ENCODE results near the gene RPS26. TPM values are rescaled to one million over a fixed set of nuclear protein-coding genes. Genes with fewer than 3 reads are reported as not detected.

Gene RPS26
- total and polyA plus RNA-seq, 9 of the 15 experiments (the other 6 are each of a cell fraction or from before 2014, with no cell fraction given): 70.2 to 1,589 (median 852) TPM

- intact Hi-C loops (cut with micrococcal nuclease): no loop called here
- Histone ChIP-seq H3K9me3 (replicated peaks; ENCODE audit: control insufficient read depth, insufficient read depth, low read depth, low read length) (no peaks in the 10 kb centered on the region), H3K4me2 (ENCODE audit: insufficient read depth, low read length) (no peak overlapping the region), H3K9me1 (ENCODE audit: control insufficient read depth, insufficient read depth, low read length) (no peaks in the 10 kb centered on the region), H3K4me1 (replicated peaks in 1 of 2; ENCODE audit: control insufficient read depth in 2 of 2, insufficient read depth in 2 of 2, low read length in 2 of 2) (peaks cover 30 to 40% of the 10 kb centered on the region in 2 experiments), H3K79me2 (ENCODE audit: control insufficient read depth, insufficient read depth, low read length) (no peaks in the 10 kb centered on the region), H3K27ac (ENCODE audit: extremely low read depth, low read depth, low read length) (no peak overlapping the region), H3K9ac (ENCODE audit: insufficient read depth in 1 of 2, low read depth in 2 of 2, low read length in 2 of 2) (no peak overlapping the region), H4K20me1 (replicated peaks; ENCODE audit: control insufficient read depth, insufficient read depth, low read length) (no peaks in the 10 kb centered on the region), H3K36me3 (ENCODE audit: control insufficient read depth, insufficient read depth, low read length) (no peaks in the 10 kb centered on the region), H2AFZ (ENCODE audit: low read depth, low read length) (no peak overlapping the region; the same call in 1 of the 2 replicates), H3K4me3 (no peak overlapping the region), H3K27me3 (ENCODE audit: control insufficient read depth in 2 of 2, insufficient read depth in 2 of 2, low read length in 2 of 2) (no peaks in the 10 kb centered on the region)
- FAIRE-seq: no peak
- ChIA-PET CTCF (ENCODE audit: low intra/inter-chr PET ratio) (no interaction called here), POLR2A (no interaction called here)
- in situ Hi-C loops (cut with MboI): no loop called here
- no peak for ATAC-seq
- 100% methylated on average over 1 of the region's 1 CpG for WGBS (ENCODE audit: insufficient coverage, low coverage, missing lambda C conversion rate)
- peak in 1 of 4 experiments; percentile 4 for DNase-seq (ENCODE audit: extremely low read depth in 1 of 4, low spot score in 3 of 4)
- BruUV-seq (replicated peaks): no TSS peak
- TF ChIP-seq ARHGAP35 (IDR thresholded peaks at IDR 0.05; ENCODE audit: partially characterized antibody) (no peak), ESRRA (IDR thresholded peaks at IDR 0.05; ENCODE audit: borderline replicate concordance, low read depth) (peak; percentile 93)
Observed at GRCh38 chr12:56078427-56078826, 36.7 kb downstream of the RPS26 start.

DNA sequence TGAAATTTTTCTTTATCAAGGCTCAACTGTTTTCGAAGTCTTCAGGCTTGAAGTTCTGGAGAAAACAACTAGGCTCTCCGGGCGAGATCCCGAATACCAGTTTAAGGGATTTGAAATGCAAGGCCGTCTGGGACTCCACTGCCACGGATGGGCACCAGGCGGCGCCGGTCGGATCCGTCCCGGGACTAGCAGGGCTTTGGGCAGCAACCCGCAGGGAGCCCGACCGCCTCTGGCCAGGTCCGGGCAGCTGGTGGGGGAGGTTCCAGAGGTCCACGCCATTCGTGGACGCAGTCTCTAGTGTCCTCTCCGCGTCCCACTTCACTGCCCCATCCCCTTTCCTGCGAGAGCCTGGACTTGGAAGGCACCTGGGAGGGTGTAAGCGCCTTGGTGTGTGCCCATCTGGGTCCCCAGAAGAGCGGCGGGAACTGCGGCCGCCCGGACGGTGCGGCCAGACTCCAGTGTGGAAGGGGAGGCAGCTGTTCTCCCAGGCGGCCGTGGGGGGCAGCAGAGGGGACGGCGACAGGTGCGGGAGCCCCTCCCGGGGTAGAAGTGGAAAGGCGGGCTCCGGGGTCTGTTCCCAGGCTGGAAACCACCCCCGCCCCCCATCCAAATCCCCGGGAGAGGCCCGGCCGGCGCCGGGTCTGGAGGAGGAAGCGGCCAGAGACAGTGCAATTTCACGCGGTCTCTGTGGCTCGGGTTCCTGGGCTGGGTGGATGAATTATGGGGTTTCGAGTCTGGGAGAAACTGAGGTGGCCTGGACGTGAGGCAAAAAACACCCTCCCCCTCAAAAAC, 37.4 kb downstream of the RPS26 start:
- Histone ChIP-seq H3K27ac (ENCODE audit: extremely low read depth, low read depth, low read length) (no peak overlapping the region), H3K9me1 (ENCODE audit: control insufficient read depth, insufficient read depth, low read length) (no peaks in the 10 kb centered on the region)
- in situ Hi-C loops (cut with MboI): no loop called here
- TF ChIP-seq ZNF57 (CRISPR knock-in tag; IDR thresholded peaks at IDR 0.05): no peak
- TF ChIP-seq BACH1 (tag; IDR thresholded peaks at IDR 0.05): no peak
- no peak for TF ChIP-seq ZNF212 (CRISPR knock-in tag; IDR thresholded peaks at IDR 0.05)
- no peak for TF ChIP-seq RNF2 (IDR thresholded peaks at IDR 0.05)
- peak in 1 of 2 experiments; percentile 39 for TF ChIP-seq E2F6 (IDR thresholded peaks at IDR 0.05; ENCODE audit: borderline replicate concordance in 1 of 2, extremely low read depth in 1 of 2, insufficient read depth in 1 of 2, insufficient read length in 1 of 2, low read depth in 1 of 2, low read length in 1 of 2, poor library complexity in 1 of 2, severe bottlenecking in 1 of 2)
- TF ChIP-seq EP300 (IDR thresholded peaks at IDR 0.05; ENCODE audit: low read length): no peak
- TF ChIP-seq NRF1 (conservative IDR thresholded peaks at IDR 0.05 in 1 of 2, IDR thresholded peaks at IDR 0.05 in 1 of 2): no peak
- TF ChIP-seq ZNF311 (CRISPR knock-in tag; IDR thresholded peaks at IDR 0.05): no peak
- no peak for TF ChIP-seq ASH1L (IDR thresholded peaks at IDR 0.05; ENCODE audit: borderline replicate concordance, low read depth, partially characterized antibody)
- no peak for TF ChIP-seq RFX1 (IDR thresholded peaks at IDR 0.05)
- no peak; the same call in 1 of the 2 replicates for TF ChIP-seq TGIF2 (CRISPR knock-in tag; IDR thresholded peaks at IDR 0.05)

More for the DNA sequence above, 37.4 kb downstream of the RPS26 start:
- Histone ChIP-seq H3K4me1 (replicated peaks in 1 of 2; ENCODE audit: control insufficient read depth in 2 of 2, insufficient read depth in 2 of 2, low read length in 2 of 2) (peaks cover 31 to 40% of the 10 kb centered on the region in 2 experiments), H3K4me3 (peak overlapping the region; percentile 51), H3K79me2 (ENCODE audit: control insufficient read depth, insufficient read depth, low read length) (no peaks in the 10 kb centered on the region), H3K36me3 (ENCODE audit: control insufficient read depth, insufficient read depth, low read length) (no peaks in the 10 kb centered on the region), H4K20me1 (replicated peaks; ENCODE audit: control insufficient read depth, insufficient read depth, low read length) (no peaks in the 10 kb centered on the region), H3K9ac (ENCODE audit: insufficient read depth in 1 of 2, low read depth in 2 of 2, low read length in 2 of 2) (peak overlapping the region; percentile 46 to 90), H3K9me3 (replicated peaks; ENCODE audit: control insufficient read depth, insufficient read depth, low read depth, low read length) (no peaks in the 10 kb centered on the region), H3K4me2 (ENCODE audit: insufficient read depth, low read length) (peak overlapping the region; percentile 89), H3K27me3 (ENCODE audit: control insufficient read depth in 2 of 2, insufficient read depth in 2 of 2, low read length in 2 of 2) (no peaks in the 10 kb centered on the region), H2AFZ (ENCODE audit: low read depth, low read length) (peak overlapping the region; percentile 84)
- DNase-seq (ENCODE audit: extremely low read depth in 1 of 4, low spot score in 3 of 4) (peak; percentile 73 to 88 (median 85)), ATAC-seq (peak; percentile 84), FAIRE-seq (no peak)
- ChIA-PET CTCF (ENCODE audit: low intra/inter-chr PET ratio) (interaction anchor here (0.6 kb wide), 1 partner anchor 31 kb away, joined by 4 read pairs; no protein-coding TSS in a partner anchor), POLR2A (interaction anchor here (0.5 to 1.8 kb wide), 8 partner anchors 9 to 79 kb away, joined by 3 to 5 read pairs (median 3); partner anchors contain the start of genes MYL6 and ZC3H10)
- intact Hi-C loops (cut with micrococcal nuclease): no loop called here
- BruUV-seq (replicated peaks): no TSS peak
- WGBS (ENCODE audit: insufficient coverage, low coverage, missing lambda C conversion rate): 13% methylated on average over 45 of the region's 50 CpGs
